Measurements from ENCODE around the gene NAALADL2.

NAALADL2 gene

GRCh38 chr3:175389560-175389959, 530.4 kb downstream of the NAALADL2 start:
- Histone ChIP-seq H3K23ac (ENCODE audit: low read length) (no peak overlapping the region), H3K4me2 (ENCODE audit: low read length) (no peak overlapping the region), H3K4ac (ENCODE audit: low read depth, low read length) (no peak overlapping the region), H3K36me3 (ENCODE audit: control insufficient read depth, insufficient read depth, low read length) (no peaks in the 10 kb centered on the region), H4K8ac (ENCODE audit: low read depth, low read length) (no peak overlapping the region), H2AK5ac (ENCODE audit: low read length) (no peak overlapping the region), H3K4me3 (ENCODE audit: low read length) (no peak overlapping the region), H4K5ac (ENCODE audit: low read length) (no peak overlapping the region), H3K56ac (ENCODE audit: low read length) (no peak overlapping the region), H3K27me3 (ENCODE audit: insufficient read depth, low read length, poor library complexity) (no peaks in the 10 kb centered on the region), H3K79me2 (ENCODE audit: control insufficient read depth, insufficient read depth, low read length) (no peaks in the 10 kb centered on the region), H3K27ac (ENCODE audit: low read depth, low read length) (no peak overlapping the region), H2BK120ac (ENCODE audit: low read depth, low read length) (no peak overlapping the region), H2BK5ac (ENCODE audit: low read length) (no peak overlapping the region), H3K4me1 (ENCODE audit: control insufficient read depth, low read depth, low read length) (no peaks in the 10 kb centered on the region), H3K79me1 (ENCODE audit: low read length) (no peaks in the 10 kb centered on the region), H3K18ac (ENCODE audit: low read length) (no peak overlapping the region), H3K9ac (ENCODE audit: low read length) (no peak overlapping the region), H2BK15ac (replicated peaks; ENCODE audit: low read depth) (no peak overlapping the region)
- DNase-seq = peak; percentile 11
- WGBS (ENCODE audit: extremely low coverage, insufficient coverage, low lambda C conversion rate) = no CpG with 5 or more reads among the region's 1 CpG

GRCh38 chr3:175391601-175392000, 532.5 kb downstream of the NAALADL2 start:
- WGBS (ENCODE audit: extremely low coverage, insufficient coverage, low lambda C conversion rate) = no CpG with 5 or more reads among the region's 1 CpG

DNA sequence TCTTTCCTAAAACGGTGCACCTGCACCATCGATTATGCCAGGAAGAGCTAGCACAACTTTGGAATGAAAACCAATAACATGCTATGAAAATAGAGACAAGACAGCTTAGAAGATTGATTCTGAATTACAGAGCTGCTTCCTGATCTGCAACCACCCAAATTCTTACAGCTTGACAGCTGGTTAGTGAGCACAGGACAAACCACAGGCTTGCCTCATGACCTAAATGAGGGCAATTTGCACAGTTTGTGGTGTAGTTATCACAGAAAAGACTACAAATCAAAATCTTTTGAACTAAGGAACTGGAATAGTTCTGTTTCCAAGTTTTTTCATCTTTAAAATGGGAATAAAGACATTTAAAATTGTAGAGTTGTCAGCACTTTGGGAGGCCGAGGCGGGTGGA, 533.5 kb downstream of the NAALADL2 start:
- H3K36me3 ChIP-seq (ENCODE audit: control insufficient read depth, insufficient read depth, low read length) = no peaks in the 10 kb centered on the region
- no peak overlapping the region for H3K27ac ChIP-seq (ENCODE audit: low read depth, low read length)
- no peak overlapping the region for H3K56ac ChIP-seq (ENCODE audit: low read length)
- H3K4me2 ChIP-seq (ENCODE audit: low read length) = no peak overlapping the region
- no peak overlapping the region for H2BK120ac ChIP-seq (ENCODE audit: low read depth, low read length)
- no peak overlapping the region for H3K9ac ChIP-seq (ENCODE audit: low read length)
- H4K8ac ChIP-seq (ENCODE audit: low read depth, low read length) = no peak overlapping the region
- no peak overlapping the region for H2AK5ac ChIP-seq (ENCODE audit: low read length)
- H3K79me1 ChIP-seq (ENCODE audit: low read length) = no peaks in the 10 kb centered on the region
- no peaks in the 10 kb centered on the region for H3K79me2 ChIP-seq (ENCODE audit: control insufficient read depth, insufficient read depth, low read length)
- no CpG with 5 or more reads among the region's 4 CpGs for WGBS (ENCODE audit: extremely low coverage, insufficient coverage, low lambda C conversion rate)
- no peak overlapping the region for H2BK15ac ChIP-seq (replicated peaks; ENCODE audit: low read depth)
- no peak overlapping the region for H3K18ac ChIP-seq (ENCODE audit: low read length)
- H3K4me3 ChIP-seq (ENCODE audit: low read length) = no peak overlapping the region
- no peak overlapping the region for H3K23ac ChIP-seq (ENCODE audit: low read length)
- H3K4me1 ChIP-seq (ENCODE audit: control insufficient read depth, low read depth, low read length) = no peaks in the 10 kb centered on the region
- DNase-seq = no peak
- no peaks in the 10 kb centered on the region for H3K27me3 ChIP-seq (ENCODE audit: insufficient read depth, low read length, poor library complexity)
- no peak overlapping the region for H3K4ac ChIP-seq (ENCODE audit: low read depth, low read length)
- H2BK5ac ChIP-seq (ENCODE audit: low read length) = no peak overlapping the region
- H4K5ac ChIP-seq (ENCODE audit: low read length) = no peak overlapping the region

More at GRCh38 chr3:175391601-175392000, 532.5 kb downstream of the NAALADL2 start:
- Histone ChIP-seq H4K5ac (ENCODE audit: low read length) (no peak overlapping the region), H2BK5ac (ENCODE audit: low read length) (no peak overlapping the region), H3K56ac (ENCODE audit: low read length) (no peak overlapping the region), H2AK5ac (ENCODE audit: low read length) (no peak overlapping the region), H3K79me2 (ENCODE audit: control insufficient read depth, insufficient read depth, low read length) (no peaks in the 10 kb centered on the region), H3K79me1 (ENCODE audit: low read length) (no peaks in the 10 kb centered on the region), H3K9ac (ENCODE audit: low read length) (no peak overlapping the region), H2BK15ac (replicated peaks; ENCODE audit: low read depth) (no peak overlapping the region), H3K4me2 (ENCODE audit: low read length) (no peak overlapping the region), H3K23ac (ENCODE audit: low read length) (no peak overlapping the region), H3K27ac (ENCODE audit: low read depth, low read length) (no peak overlapping the region), H2BK120ac (ENCODE audit: low read depth, low read length) (no peak overlapping the region), H4K8ac (ENCODE audit: low read depth, low read length) (no peak overlapping the region), H3K18ac (ENCODE audit: low read length) (no peak overlapping the region), H3K36me3 (ENCODE audit: control insufficient read depth, insufficient read depth, low read length) (no peaks in the 10 kb centered on the region), H3K4me3 (ENCODE audit: low read length) (no peak overlapping the region), H3K4me1 (ENCODE audit: control insufficient read depth, low read depth, low read length) (no peaks in the 10 kb centered on the region), H3K4ac (ENCODE audit: low read depth, low read length) (no peak overlapping the region), H3K27me3 (ENCODE audit: insufficient read depth, low read length, poor library complexity) (no peaks in the 10 kb centered on the region)
- no peak for DNase-seq

DNA sequence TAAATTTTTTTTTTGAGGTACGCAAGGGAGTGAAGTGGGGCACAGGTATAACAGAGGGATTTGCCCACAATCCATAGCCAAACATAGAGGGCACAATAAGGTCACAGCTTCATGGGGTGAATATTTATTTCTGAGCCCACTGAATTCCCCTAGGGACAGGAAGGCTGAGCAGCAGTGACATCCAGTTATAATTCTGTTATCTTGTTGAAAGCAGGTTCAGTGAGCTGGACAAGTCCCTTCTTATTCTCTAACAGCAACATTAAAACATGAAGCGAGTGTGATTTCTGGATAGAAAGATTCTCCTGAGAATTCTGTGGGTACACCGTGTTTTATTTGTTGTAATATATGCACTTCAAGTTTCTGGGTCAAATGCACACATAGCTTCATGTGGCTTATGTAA, 538.2 kb downstream of the NAALADL2 start:
- Histone ChIP-seq H3K27me3 (ENCODE audit: insufficient read depth, low read length, poor library complexity) (no peaks in the 10 kb centered on the region), H3K9ac (ENCODE audit: low read length) (no peak overlapping the region), H3K23ac (ENCODE audit: low read length) (no peak overlapping the region), H3K18ac (ENCODE audit: low read length) (peak overlapping the region; percentile 51), H3K4me3 (ENCODE audit: low read length) (no peak overlapping the region), H3K4me2 (ENCODE audit: low read length) (no peak overlapping the region), H4K5ac (ENCODE audit: low read length) (no peak overlapping the region), H3K56ac (ENCODE audit: low read length) (no peak overlapping the region), H2BK120ac (ENCODE audit: low read depth, low read length) (peak overlapping the region; percentile 61), H3K27ac (ENCODE audit: low read depth, low read length) (no peak overlapping the region), H3K36me3 (ENCODE audit: control insufficient read depth, insufficient read depth, low read length) (no peaks in the 10 kb centered on the region), H3K79me2 (ENCODE audit: control insufficient read depth, insufficient read depth, low read length) (no peaks in the 10 kb centered on the region), H3K4me1 (ENCODE audit: control insufficient read depth, low read depth, low read length) (no peaks in the 10 kb centered on the region), H4K8ac (ENCODE audit: low read depth, low read length) (no peak overlapping the region), H2AK5ac (ENCODE audit: low read length) (no peak overlapping the region), H3K4ac (ENCODE audit: low read depth, low read length) (peak overlapping the region; percentile 36), H2BK5ac (ENCODE audit: low read length) (no peak overlapping the region), H2BK15ac (replicated peaks; ENCODE audit: low read depth) (no peak overlapping the region), H3K79me1 (ENCODE audit: low read length) (no peaks in the 10 kb centered on the region)
- WGBS (ENCODE audit: extremely low coverage, insufficient coverage, low lambda C conversion rate) = no CpG with 5 or more reads among the region's 3 CpGs
- no peak for DNase-seq

- no peak overlapping the region for H3K23ac ChIP-seq (ENCODE audit: low read length)
- H3K79me2 ChIP-seq (ENCODE audit: control insufficient read depth, insufficient read depth, low read length) = no peaks in the 10 kb centered on the region
- no peak overlapping the region for H2BK5ac ChIP-seq (ENCODE audit: low read length)
- no peaks in the 10 kb centered on the region for H3K36me3 ChIP-seq (ENCODE audit: control insufficient read depth, insufficient read depth, low read length)
- DNase-seq = no peak
- H3K4me2 ChIP-seq (ENCODE audit: low read length) = no peak overlapping the region
- no peak overlapping the region for H2BK15ac ChIP-seq (replicated peaks; ENCODE audit: low read depth)
- H3K56ac ChIP-seq (ENCODE audit: low read length) = no peak overlapping the region
- H3K4me1 ChIP-seq (ENCODE audit: control insufficient read depth, low read depth, low read length) = peaks cover 2% of the 10 kb centered on the region
- no peak overlapping the region for H3K9ac ChIP-seq (ENCODE audit: low read length)
- no peaks in the 10 kb centered on the region for H3K79me1 ChIP-seq (ENCODE audit: low read length)
- no peak overlapping the region for H4K8ac ChIP-seq (ENCODE audit: low read depth, low read length)
- no peaks in the 10 kb centered on the region for H3K27me3 ChIP-seq (ENCODE audit: insufficient read depth, low read length, poor library complexity)
- no peak overlapping the region for H2BK120ac ChIP-seq (ENCODE audit: low read depth, low read length)
- H2AK5ac ChIP-seq (ENCODE audit: low read length) = no peak overlapping the region
- no peak overlapping the region for H3K4me3 ChIP-seq (ENCODE audit: low read length)
- H3K4ac ChIP-seq (ENCODE audit: low read depth, low read length) = no peak overlapping the region
- no CpG with 5 or more reads among the region's 4 CpGs for WGBS (ENCODE audit: extremely low coverage, insufficient coverage, low lambda C conversion rate)
- H3K18ac ChIP-seq (ENCODE audit: low read length) = no peak overlapping the region
- H4K5ac ChIP-seq (ENCODE audit: low read length) = no peak overlapping the region
- no peak overlapping the region for H3K27ac ChIP-seq (ENCODE audit: low read depth, low read length)
These were observed 539.5 kb downstream of the NAALADL2 start for GRCh38 chr3:175398676-175399075.

DNA sequence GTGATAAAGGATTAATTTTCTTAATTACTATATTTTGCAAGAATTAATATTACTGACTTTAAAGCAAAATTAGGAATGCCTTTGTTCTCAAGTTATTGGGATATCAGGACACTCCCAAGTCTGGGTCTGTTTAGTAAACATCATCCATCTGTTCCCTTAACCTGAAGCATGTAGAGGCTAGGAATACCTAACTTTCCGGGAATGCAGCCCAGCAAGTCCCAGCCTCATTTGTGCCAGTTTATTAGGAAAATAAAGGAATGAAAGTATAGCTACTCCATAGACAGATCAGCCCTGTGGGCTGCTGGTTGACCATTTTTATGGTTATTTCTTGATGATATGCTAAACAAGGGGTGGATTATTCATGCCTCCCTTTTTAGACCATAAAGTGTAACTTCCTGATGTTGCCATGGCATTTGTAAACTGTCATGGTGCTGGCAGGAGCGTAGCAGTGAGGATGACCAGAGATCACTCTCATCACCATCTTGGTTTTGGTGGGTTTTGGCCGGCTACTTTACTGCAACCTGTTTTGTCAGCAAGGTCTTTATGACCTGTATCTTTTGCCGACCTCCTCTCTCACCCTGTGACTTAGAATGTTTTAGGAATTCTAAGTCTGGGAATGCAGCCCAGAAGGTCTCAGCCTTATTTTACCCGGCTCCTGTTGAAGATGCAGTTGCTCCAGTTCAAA, 540.2 kb downstream of the NAALADL2 start:
- Histone ChIP-seq H2BK15ac (replicated peaks; ENCODE audit: low read depth) (no peak overlapping the region), H2AK5ac (ENCODE audit: low read length) (no peak overlapping the region), H3K4ac (ENCODE audit: low read depth, low read length) (no peak overlapping the region), H3K9ac (ENCODE audit: low read length) (no peak overlapping the region), H2BK5ac (ENCODE audit: low read length) (no peak overlapping the region), H3K18ac (ENCODE audit: low read length) (no peak overlapping the region), H3K36me3 (ENCODE audit: control insufficient read depth, insufficient read depth, low read length) (no peaks in the 10 kb centered on the region), H3K23ac (ENCODE audit: low read length) (no peak overlapping the region), H3K79me1 (ENCODE audit: low read length) (no peaks in the 10 kb centered on the region), H3K79me2 (ENCODE audit: control insufficient read depth, insufficient read depth, low read length) (no peaks in the 10 kb centered on the region), H4K8ac (ENCODE audit: low read depth, low read length) (no peak overlapping the region), H3K4me3 (ENCODE audit: low read length) (no peak overlapping the region), H2BK120ac (ENCODE audit: low read depth, low read length) (no peak overlapping the region), H3K56ac (ENCODE audit: low read length) (no peak overlapping the region), H3K27me3 (ENCODE audit: insufficient read depth, low read length, poor library complexity) (no peaks in the 10 kb centered on the region), H3K27ac (ENCODE audit: low read depth, low read length) (no peak overlapping the region), H4K5ac (ENCODE audit: low read length) (no peak overlapping the region), H3K4me2 (ENCODE audit: low read length) (no peak overlapping the region), H3K4me1 (ENCODE audit: control insufficient read depth, low read depth, low read length) (peaks cover 2% of the 10 kb centered on the region)
- WGBS (ENCODE audit: extremely low coverage, insufficient coverage, low lambda C conversion rate) = no CpG with 5 or more reads among the region's 5 CpGs
- peak; percentile 79 for DNase-seq

Data from mesendoderm (in vitro differentiated cells).